Activated T-cell treated with anti-CD3 and anti-CD28 coated beads, Interleukin-2, amount 50 U/mL, for 4 hours (primary cell): ENCODE measurements around the gene TMIGD1. TPM values are rescaled to one million over a fixed set of nuclear protein-coding genes. Genes with fewer than 3 reads are reported as not detected.

Experiments
- ATAC-seq, 2 donors: fragments of 200-7000 bp; cut with Tn5 transposase; one replicate each; pipeline ENCODE4 v1.10.0; 2021
- DNase-seq: peaks from one replicate; pipeline ENCODE4 v3.0.0-alpha.2; 2020
- H3K27me3 Mint-ChIP-seq: one replicate; pipeline ENCODE4 v1.8.0; 2021; ENCODE audit warnings: low read depth, mixed read lengths
- H3K36me3 Mint-ChIP-seq: one replicate; pipeline ENCODE4 v1.8.0; 2022; ENCODE audit warnings: mixed read lengths; ENCODE audit not compliant: insufficient read depth
- H3K4me1 Mint-ChIP-seq: one replicate; pipeline ENCODE4 v1.8.0; 2021; ENCODE audit warnings: low read depth, mixed read lengths
- H3K4me3 Mint-ChIP-seq: one replicate; pipeline ENCODE4 v1.8.0; 2021; ENCODE audit warnings: mild to moderate bottlenecking, moderate library complexity, mixed read lengths
- H3K9me3 Mint-ChIP-seq: one replicate; pipeline ENCODE4 v1.8.0; 2021; ENCODE audit warnings: mixed read lengths
- total RNA-seq, 3 donors: library from RNA; stranded (reverse); gene quantifications; one replicate each; pipeline ENCODE4 v1.2.1, GENCODE V29; 2021

The TMIGD1 gene, protein sequence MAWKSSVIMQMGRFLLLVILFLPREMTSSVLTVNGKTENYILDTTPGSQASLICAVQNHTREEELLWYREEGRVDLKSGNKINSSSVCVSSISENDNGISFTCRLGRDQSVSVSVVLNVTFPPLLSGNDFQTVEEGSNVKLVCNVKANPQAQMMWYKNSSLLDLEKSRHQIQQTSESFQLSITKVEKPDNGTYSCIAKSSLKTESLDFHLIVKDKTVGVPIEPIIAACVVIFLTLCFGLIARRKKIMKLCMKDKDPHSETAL
- total RNA-seq = not detected

GRCh38 chr17:30333503-30334360 is at the start of gene TMIGD1:
Gene TMIGD1 (minus strand): TSS chr17:30334057. CDS start chr17:30332133, 1,924 bp downstream.
- Mint-ChIP-seq H3K27me3 (no peaks in the 10 kb centered on the region), H3K36me3 (no peaks in the 10 kb centered on the region), H3K4me3 (peak within 1 kb of the TSS; percentile 42), H3K4me1 (peaks cover 48% of the 10 kb centered on the region), H3K9me3 (no peaks in the 10 kb centered on the region)
- ATAC-seq (no peak), DNase-seq (no peak)

DNA sequence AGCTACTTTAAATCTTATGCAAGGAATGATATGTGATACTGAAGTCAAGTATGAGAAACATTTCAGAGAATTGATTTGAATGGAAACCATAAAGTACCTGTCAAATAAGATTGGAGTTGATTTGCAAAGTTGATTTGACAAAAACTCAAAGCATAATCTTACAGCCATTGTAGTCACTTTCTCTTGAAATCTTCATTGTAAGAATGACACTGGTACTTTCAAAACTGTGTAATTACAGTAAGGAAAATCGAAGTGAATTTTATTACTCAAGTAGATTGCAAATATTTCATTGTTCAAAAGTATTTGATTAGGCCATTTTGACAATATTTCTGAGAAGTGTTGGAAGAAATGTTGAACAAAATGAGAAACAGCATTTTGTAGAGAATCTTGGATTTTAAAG is 48.5 kb upstream of the TMIGD1 start:
- H3K27me3 Mint-ChIP-seq = no peaks in the 10 kb centered on the region
- no peak overlapping the region for H3K4me3 Mint-ChIP-seq
- peaks cover 21% of the 10 kb centered on the region for H3K36me3 Mint-ChIP-seq
- ATAC-seq (no peak), DNase-seq (no peak)
- H3K4me1 Mint-ChIP-seq = peaks cover 52% of the 10 kb centered on the region
- H3K9me3 Mint-ChIP-seq = no peaks in the 10 kb centered on the region

DNA sequence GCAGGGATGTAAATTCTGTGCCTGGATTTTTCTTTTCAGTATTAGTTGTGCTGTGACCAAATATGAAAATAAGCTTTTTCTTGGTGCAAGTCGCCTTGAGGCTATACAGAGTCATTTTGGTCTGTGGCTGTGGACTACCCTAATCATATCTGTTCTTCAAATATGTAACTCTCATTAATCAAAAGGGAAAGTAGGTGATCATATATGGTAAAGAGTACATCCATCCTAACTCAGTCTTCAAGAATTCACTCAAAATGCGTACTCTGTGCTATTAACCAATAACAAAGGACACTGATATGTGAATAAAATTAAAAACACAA is 47.4 kb upstream of the TMIGD1 start:
- peaks cover 16% of the 10 kb centered on the region for H3K36me3 Mint-ChIP-seq
- DNase-seq = no peak

GRCh38 chr17:30380643-30381339 is 46.9 kb upstream of the TMIGD1 start:
- ATAC-seq (no peak), DNase-seq (no peak)
- Mint-ChIP-seq H3K9me3 (no peaks in the 10 kb centered on the region), H3K4me1 (peaks cover 63% of the 10 kb centered on the region), H3K4me3 (peak overlapping the region; percentile 85), H3K27me3 (no peaks in the 10 kb centered on the region), H3K36me3 (peaks cover 12% of the 10 kb centered on the region)

More for the DNA sequence above, 47.4 kb upstream of the TMIGD1 start:
- Mint-ChIP-seq H3K4me3 (peak overlapping the region; percentile 85), H3K4me1 (peaks cover 62% of the 10 kb centered on the region), H3K27me3 (no peaks in the 10 kb centered on the region), H3K9me3 (no peaks in the 10 kb centered on the region)
- ATAC-seq = no peak

DNA sequence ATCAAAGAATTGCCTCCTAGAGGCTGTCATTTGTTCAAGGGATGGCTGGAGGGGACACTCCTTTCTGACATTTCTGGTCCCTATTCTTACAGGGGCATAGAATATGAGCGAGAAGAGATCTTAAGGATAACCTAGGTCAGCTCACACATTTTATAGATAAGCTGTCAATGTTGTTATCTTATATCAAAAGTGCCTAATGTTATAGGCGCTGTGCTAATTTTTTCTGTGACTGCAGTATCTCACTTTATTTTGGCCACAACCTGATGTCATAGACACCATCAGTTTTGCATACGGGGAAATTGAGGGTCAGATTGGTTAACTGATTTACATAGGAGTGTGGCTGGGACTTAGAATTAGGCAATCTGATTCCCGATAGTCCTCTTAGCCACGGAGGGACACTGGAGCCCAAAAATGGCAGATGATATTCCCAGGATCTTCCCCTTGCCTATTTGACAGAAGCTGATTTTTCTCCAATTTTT is 46.1 kb upstream of the TMIGD1 start:
- H3K27me3 Mint-ChIP-seq = no peaks in the 10 kb centered on the region
- DNase-seq = no peak
- H3K4me3 Mint-ChIP-seq = peak overlapping the region; percentile 85
- no peaks in the 10 kb centered on the region for H3K9me3 Mint-ChIP-seq
- peaks cover 7% of the 10 kb centered on the region for H3K36me3 Mint-ChIP-seq
- peak in 1 of 2 donors; percentile 0 for ATAC-seq
- peaks cover 59% of the 10 kb centered on the region for H3K4me1 Mint-ChIP-seq

DNA sequence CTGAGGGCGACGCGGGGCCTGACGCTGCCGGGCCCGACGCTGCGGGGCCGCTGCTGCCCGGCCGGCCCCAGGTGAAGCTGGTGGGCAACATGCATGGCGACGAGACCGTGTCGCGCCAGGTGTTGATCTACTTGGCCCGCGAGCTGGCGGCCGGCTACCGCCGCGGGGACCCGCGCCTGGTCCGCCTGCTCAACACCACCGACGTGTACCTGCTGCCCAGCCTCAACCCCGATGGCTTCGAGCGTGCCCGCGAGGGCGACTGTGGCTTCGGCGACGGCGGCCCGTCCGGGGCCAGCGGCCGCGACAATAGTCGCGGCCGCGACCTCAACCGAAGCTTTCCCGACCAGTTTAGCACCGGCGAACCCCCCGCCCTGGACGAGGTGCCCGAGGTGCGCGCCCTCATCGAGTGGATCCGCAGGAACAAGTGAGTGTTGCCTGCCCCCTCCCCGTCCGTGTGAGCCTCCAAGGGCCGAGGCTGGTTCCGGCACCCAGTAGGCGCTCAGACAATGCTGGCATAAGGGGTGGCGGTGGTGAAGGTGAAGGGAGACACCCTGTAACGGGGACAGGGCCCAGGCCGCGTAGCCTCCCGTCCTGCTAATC is 45.5 kb upstream of the TMIGD1 start:
- peak; percentile 7 to 8 for ATAC-seq

DNA sequence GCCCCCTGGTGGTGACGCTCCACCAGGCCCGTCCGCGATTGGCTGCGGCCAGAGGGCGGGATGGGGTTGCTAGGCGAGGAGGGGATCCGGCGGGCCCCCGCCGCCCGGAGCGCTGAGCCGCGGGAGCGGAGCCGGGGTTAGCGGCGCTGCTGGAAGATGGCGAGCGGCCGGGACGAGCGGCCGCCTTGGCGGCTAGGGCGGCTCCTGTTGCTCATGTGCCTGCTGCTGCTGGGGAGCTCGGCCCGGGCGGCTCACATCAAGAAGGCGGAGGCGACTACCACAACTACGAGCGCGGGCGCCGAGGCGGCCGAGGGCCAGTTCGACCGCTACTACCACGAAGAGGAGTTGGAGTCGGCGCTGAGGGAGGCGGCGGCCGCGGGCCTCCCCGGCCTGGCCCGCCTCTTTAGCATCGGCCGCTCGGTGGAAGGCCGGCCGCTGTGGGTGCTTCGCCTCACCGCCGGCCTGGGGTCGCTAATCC is 45.0 kb upstream of the TMIGD1 start, which contains the start of gene CPD:
TSS of gene CPD (plus strand) at position 103 of the 478 bp plus-strand sequence. CDS start at position 157, 54 bp downstream.
- H3K4me1 Mint-ChIP-seq = peaks cover 61% of the 10 kb centered on the region
- H3K4me3 Mint-ChIP-seq = peak within 1 kb of the TSS; percentile 86
- no peaks in the 10 kb centered on the region for H3K27me3 Mint-ChIP-seq
- peak; percentile 98 for DNase-seq
- peaks cover 5% of the 10 kb centered on the region for H3K36me3 Mint-ChIP-seq
- peak; percentile 91 to 96 for ATAC-seq
- H3K9me3 Mint-ChIP-seq = no peaks in the 10 kb centered on the region

More for the DNA sequence above, 45.5 kb upstream of the TMIGD1 start:
- peaks cover 61% of the 10 kb centered on the region for H3K4me1 Mint-ChIP-seq
- no peaks in the 10 kb centered on the region for H3K9me3 Mint-ChIP-seq
- H3K4me3 Mint-ChIP-seq = peak overlapping the region; percentile 85
- peak; percentile 21 for DNase-seq
- H3K27me3 Mint-ChIP-seq = no peaks in the 10 kb centered on the region
- H3K36me3 Mint-ChIP-seq = peaks cover 5% of the 10 kb centered on the region

GRCh38 chr17:30378241-30378824 is 44.5 kb upstream of the TMIGD1 start:
- Mint-ChIP-seq H3K9me3 (no peaks in the 10 kb centered on the region), H3K27me3 (no peaks in the 10 kb centered on the region)

GRCh38 chr17:30377574-30378240 is 43.9 kb upstream of the TMIGD1 start:
- peaks cover 5% of the 10 kb centered on the region for H3K36me3 Mint-ChIP-seq
- H3K9me3 Mint-ChIP-seq = no peaks in the 10 kb centered on the region

More at GRCh38 chr17:30378241-30378824, 44.5 kb upstream of the TMIGD1 start:
- ATAC-seq = peak; percentile 20 to 27
- DNase-seq = peak; percentile 55
- Mint-ChIP-seq H3K4me3 (peak overlapping the region; percentile 86), H3K4me1 (peaks cover 58% of the 10 kb centered on the region), H3K36me3 (peaks cover 5% of the 10 kb centered on the region)

GRCh38 chr17:30376621-30377452 is 43.0 kb upstream of the TMIGD1 start:
- DNase-seq (peak; percentile 44), ATAC-seq (peak; percentile 8 to 37)
- Mint-ChIP-seq H3K9me3 (no peaks in the 10 kb centered on the region), H3K4me1 (peaks cover 59% of the 10 kb centered on the region), H3K36me3 (peaks cover 5% of the 10 kb centered on the region), H3K27me3 (no peaks in the 10 kb centered on the region), H3K4me3 (peak overlapping the region; percentile 35)

More at GRCh38 chr17:30377574-30378240, 43.9 kb upstream of the TMIGD1 start:
- Mint-ChIP-seq H3K27me3 (no peaks in the 10 kb centered on the region), H3K4me3 (peak overlapping the region; percentile 86), H3K4me1 (peaks cover 58% of the 10 kb centered on the region)
- ATAC-seq (no peak), DNase-seq (no peak)

GRCh38 chr17:30375661-30376060 is 41.8 kb upstream of the TMIGD1 start:
- Mint-ChIP-seq H3K4me3 (no peak overlapping the region), H3K27me3 (no peaks in the 10 kb centered on the region), H3K9me3 (no peaks in the 10 kb centered on the region), H3K36me3 (peaks cover 5% of the 10 kb centered on the region), H3K4me1 (peaks cover 54% of the 10 kb centered on the region)
- DNase-seq = no peak
- no peak for ATAC-seq

DNA sequence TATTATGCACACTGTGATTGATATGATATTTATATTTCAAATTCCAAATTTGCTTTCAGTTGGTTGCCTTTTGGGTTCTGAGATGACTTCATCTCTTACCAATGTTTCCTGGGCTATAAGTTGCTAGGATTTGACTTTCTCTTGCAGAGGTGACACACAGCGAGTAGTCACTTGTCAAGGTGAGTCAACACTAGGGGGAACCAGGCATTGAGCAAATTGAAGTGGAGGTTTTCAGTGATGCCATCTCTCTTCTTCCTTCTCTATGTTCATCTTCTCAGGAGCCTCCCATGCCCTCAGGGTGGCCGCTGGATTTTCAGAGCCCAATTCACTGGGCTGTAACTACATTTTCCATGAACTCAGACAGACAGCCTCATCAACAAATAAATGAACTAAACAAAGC is 38.9 kb upstream of the TMIGD1 start:
- H3K27me3 Mint-ChIP-seq = no peaks in the 10 kb centered on the region
- ATAC-seq = peak; percentile 91 to 95
- H3K9me3 Mint-ChIP-seq = no peaks in the 10 kb centered on the region
- no peak overlapping the region for H3K4me3 Mint-ChIP-seq
- DNase-seq = no peak
- H3K36me3 Mint-ChIP-seq = no peaks in the 10 kb centered on the region
- H3K4me1 Mint-ChIP-seq = peaks cover 53% of the 10 kb centered on the region
